Putamen (tissue), 1 donor: Measurements from ENCODE around the gene TXK.
"Not testable (repeated sequence)": the region's sequence is repeated elsewhere in the genome, so short reads cannot be mapped to it uniquely, and the experiment has no call there.

Experiments
- DNase-seq: peaks from one replicate; pipeline ENCODE4 v3.0.0-alpha.2; 2016; ENCODE audit warnings: low spot score

Gene TXK

GRCh38 chr4:48134081-48134480 lies at the start of gene TXK:
TXK (minus strand) TSS chr4:48134250; CDS start chr4:48134170, 80 bp downstream.
- DNase-seq: no peak

GRCh38 chr4:48180234-48180633 lies 46.2 kb upstream of the TXK start:
- no peak for DNase-seq

GRCh38 chr4:48178931-48179330 lies 44.9 kb upstream of the TXK start:
- no peak for DNase-seq

GRCh38 chr4:48175806-48176205 lies 41.8 kb upstream of the TXK start:
- no peak for DNase-seq

- DNase-seq: no peak
These were observed 41.3 kb upstream of the TXK start for GRCh38 chr4:48175328-48175727.

GRCh38 chr4:48173056-48173991 lies 39.3 kb upstream of the TXK start:
- no peak for DNase-seq

- no peak for DNase-seq
These were observed 38.6 kb upstream of the TXK start for GRCh38 chr4:48172651-48173050.

GRCh38 chr4:48169636-48170035 lies 35.6 kb upstream of the TXK start:
- DNase-seq: no peak

- DNase-seq: no peak
These were observed 33.7 kb upstream of the TXK start for GRCh38 chr4:48167538-48168263.

- not testable (repeated sequence) for DNase-seq
These were observed 30.5 kb upstream of the TXK start for GRCh38 chr4:48164561-48164960.

GRCh38 chr4:48163746-48164145 lies 29.7 kb upstream of the TXK start:
- no peak for DNase-seq

- no peak for DNase-seq
These were observed 28.1 kb upstream of the TXK start for GRCh38 chr4:48162162-48162561.

GRCh38 chr4:48157271-48157670 lies 23.2 kb upstream of the TXK start:
- no peak for DNase-seq

GRCh38 chr4:48156423-48156822 lies 22.4 kb upstream of the TXK start:
- DNase-seq: no peak

- no peak for DNase-seq
These were observed 19.9 kb upstream of the TXK start for GRCh38 chr4:48153791-48154550.

- no peak for DNase-seq
These were observed 18.2 kb upstream of the TXK start for GRCh38 chr4:48152259-48152658.

GRCh38 chr4:48149827-48150370 lies 15.8 kb upstream of the TXK start:
- DNase-seq: no peak

- no peak for DNase-seq
These were observed 13.6 kb upstream of the TXK start for GRCh38 chr4:48147621-48148020.

GRCh38 chr4:48141048-48141447 lies 7.0 kb upstream of the TXK start:
- DNase-seq: no peak

- DNase-seq: no peak
These were observed 5.6 kb upstream of the TXK start for GRCh38 chr4:48139691-48140090.

GRCh38 chr4:48138936-48139335 lies 4.9 kb upstream of the TXK start:
- DNase-seq: no peak

- DNase-seq: no peak
These were observed 4.5 kb upstream of the TXK start for GRCh38 chr4:48138511-48138910.
